Measurements from ENCODE around the gene NGEF. TPM values are rescaled to one million over a fixed set of nuclear protein-coding genes. Genes with fewer than 3 reads are reported as not detected.

Gene NGEF
- total and polyA plus RNA-seq, 7 donors: 0.28 to 13.9 (median 10.8) TPM; not detected in 2

- H3K36me3 ChIP-seq: no peaks in the 10 kb centered on the region
- intact Hi-C loops (cut with DNase I): no loop called here
- no peaks in the 10 kb centered on the region for H3K27me3 ChIP-seq
- DNase-seq: no peak
- peaks cover 0 to 5% (median 0%) of the 10 kb centered on the region in 4 donors for H3K9me3 ChIP-seq
- TF ChIP-seq EP300 (IDR thresholded peaks at IDR 0.05): no peak
- no peak for TF ChIP-seq POLR2AphosphoS5 (IDR thresholded peaks at IDR 0.05)
- TF ChIP-seq POLR2A (IDR thresholded peaks at IDR 0.05): no peak
- TF ChIP-seq CTCF (IDR thresholded peaks at IDR 0.05): no peak
- no peak overlapping the region for H3K27ac ChIP-seq
- WGBS, 2 donors: 96 to 100% methylated on average over 1 of the region's 1 CpG
- no peak overlapping the region for H3K4me3 ChIP-seq
- H3K4me1 ChIP-seq: no peaks in the 10 kb centered on the region
Measured at GRCh38 chr2:232963913-232964312, 49.1 kb downstream of the NGEF start.

- H3K36me3 ChIP-seq: no peaks in the 10 kb centered on the region
- WGBS, 2 donors: 89 to 90% methylated on average over 2 of the region's 2 CpGs
- no peak for DNase-seq
- intact Hi-C loops (cut with DNase I): no loop called here
- H3K27me3 ChIP-seq: no peaks in the 10 kb centered on the region
- no peak overlapping the region for H3K4me3 ChIP-seq
- H3K27ac ChIP-seq: no peak overlapping the region
- H3K9me3 ChIP-seq: peaks cover 0 to 5% (median 0%) of the 10 kb centered on the region in 4 donors
- H3K4me1 ChIP-seq: no peaks in the 10 kb centered on the region
- TF ChIP-seq EP300 (IDR thresholded peaks at IDR 0.05) (no peak), POLR2AphosphoS5 (IDR thresholded peaks at IDR 0.05) (no peak), POLR2A (IDR thresholded peaks at IDR 0.05) (no peak), CTCF (IDR thresholded peaks at IDR 0.05) (no peak)
Measured at GRCh38 chr2:232960862-232961261, 52.2 kb downstream of the NGEF start.

- H3K4me3 ChIP-seq: no peak overlapping the region
- intact Hi-C loops (cut with DNase I): no loop called here
- 73 to 89% methylated on average over 4 of the region's 4 CpGs for WGBS, 2 donors
- no peaks in the 10 kb centered on the region for H3K4me1 ChIP-seq
- DNase-seq: no peak
- TF ChIP-seq POLR2AphosphoS5 (IDR thresholded peaks at IDR 0.05): no peak
- no peak for TF ChIP-seq POLR2A (IDR thresholded peaks at IDR 0.05)
- no peak for TF ChIP-seq CTCF (IDR thresholded peaks at IDR 0.05)
- TF ChIP-seq EP300 (IDR thresholded peaks at IDR 0.05): no peak
- H3K27ac ChIP-seq: no peak overlapping the region
- H3K27me3 ChIP-seq: no peaks in the 10 kb centered on the region
- no peaks in the 10 kb centered on the region for H3K36me3 ChIP-seq
- peaks cover 0 to 5% (median 0%) of the 10 kb centered on the region in 4 donors for H3K9me3 ChIP-seq
Measured at GRCh38 chr2:232959139-232959538, 53.9 kb downstream of the NGEF start.

GRCh38 chr2:232957657-232958090 is 55.4 kb downstream of the NGEF start:
- intact Hi-C loops (cut with DNase I): no loop called here
- no peak overlapping the region for H3K27ac ChIP-seq
- TF ChIP-seq EP300 (IDR thresholded peaks at IDR 0.05) (no peak), CTCF (IDR thresholded peaks at IDR 0.05) (no peak), POLR2A (IDR thresholded peaks at IDR 0.05) (no peak), POLR2AphosphoS5 (IDR thresholded peaks at IDR 0.05) (no peak)
- H3K4me1 ChIP-seq: no peaks in the 10 kb centered on the region
- no peak for DNase-seq
- no peaks in the 10 kb centered on the region for H3K36me3 ChIP-seq
- no peaks in the 10 kb centered on the region for H3K27me3 ChIP-seq
- peaks cover 0 to 5% (median 0%) of the 10 kb centered on the region in 4 donors for H3K9me3 ChIP-seq
- WGBS, 2 donors: 61 to 90% methylated on average over 3 of the region's 3 CpGs
- no peak overlapping the region for H3K4me3 ChIP-seq

GRCh38 chr2:232955856-232956255 is 57.2 kb downstream of the NGEF start:
- H3K9me3 ChIP-seq: no peaks in the 10 kb centered on the region
- TF ChIP-seq POLR2AphosphoS5 (IDR thresholded peaks at IDR 0.05) (no peak), CTCF (IDR thresholded peaks at IDR 0.05) (no peak), POLR2A (IDR thresholded peaks at IDR 0.05) (no peak)
- H3K4me1 ChIP-seq: no peaks in the 10 kb centered on the region
- no peak for DNase-seq
- no peaks in the 10 kb centered on the region for H3K27me3 ChIP-seq
- no peak overlapping the region for H3K27ac ChIP-seq
- intact Hi-C loops (cut with DNase I): no loop called here
- H3K4me3 ChIP-seq: no peak overlapping the region
- H3K36me3 ChIP-seq: no peaks in the 10 kb centered on the region
- 24 to 40% methylated on average over 5 of the region's 5 CpGs for WGBS, 2 donors
